ENCODE results near the gene SP140.
"Not testable (repeated sequence)": the region's sequence is repeated elsewhere in the genome, so short reads cannot be mapped to it uniquely, and the experiment has no call there.

Gene SP140

DNA sequence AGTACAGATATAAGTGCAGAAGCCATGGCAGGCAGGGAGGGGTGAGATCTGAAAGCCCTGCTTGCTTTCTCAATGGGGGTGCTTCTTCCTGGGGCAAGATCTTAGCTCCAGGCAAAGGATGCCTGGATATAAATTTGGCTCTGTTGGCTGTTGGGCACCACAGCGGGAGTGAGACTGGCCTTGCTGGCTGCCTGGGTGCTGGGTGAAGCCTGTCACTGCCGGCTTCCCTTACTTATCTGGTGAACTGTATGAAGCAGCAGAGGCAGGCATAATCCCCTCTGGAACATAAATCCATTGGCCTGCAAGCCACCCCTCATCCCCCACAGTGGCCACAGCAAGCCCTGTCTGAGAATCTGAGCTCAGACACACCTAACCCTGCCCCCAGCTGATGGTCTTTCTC lies 74.1 kb downstream of the SP140 start:
- H3K36me3 ChIP-seq (ENCODE audit: control insufficient read depth, low read depth, low read length): no peaks in the 10 kb centered on the region
- peaks cover 4% of the 10 kb centered on the region for H3K9me3 ChIP-seq (ENCODE audit: control insufficient read depth, low read depth, low read length)
- H3K9ac ChIP-seq (ENCODE audit: low read length): no peak overlapping the region
- no peak overlapping the region for H3K4me3 ChIP-seq (ENCODE audit: low read length)
- H3K27me3 ChIP-seq (ENCODE audit: control insufficient read depth, insufficient read depth, low read length): no peaks in the 10 kb centered on the region
- no peaks in the 10 kb centered on the region for H3K4me1 ChIP-seq (ENCODE audit: control insufficient read depth, low read depth, low read length)
- H3K27ac ChIP-seq (ENCODE audit: low read length): no peak overlapping the region

- peaks cover 4% of the 10 kb centered on the region for H3K9me3 ChIP-seq (ENCODE audit: control insufficient read depth, low read depth, low read length)
- H3K27me3 ChIP-seq (ENCODE audit: control insufficient read depth, insufficient read depth, low read length): no peaks in the 10 kb centered on the region
- no peaks in the 10 kb centered on the region for H3K36me3 ChIP-seq (ENCODE audit: control insufficient read depth, low read depth, low read length)
- no peak overlapping the region for H3K9ac ChIP-seq (ENCODE audit: low read length)
- no peak overlapping the region for H3K27ac ChIP-seq (ENCODE audit: low read length)
- H3K4me3 ChIP-seq (ENCODE audit: low read length): no peak overlapping the region
- H3K4me1 ChIP-seq (ENCODE audit: control insufficient read depth, low read depth, low read length): no peaks in the 10 kb centered on the region
Measured at GRCh38 chr2:230305416-230306275, 80.1 kb downstream of the SP140 start.

- H3K36me3 ChIP-seq (ENCODE audit: control insufficient read depth, low read depth, low read length): no peaks in the 10 kb centered on the region
- H3K27me3 ChIP-seq (ENCODE audit: control insufficient read depth, insufficient read depth, low read length): no peaks in the 10 kb centered on the region
- no peaks in the 10 kb centered on the region for H3K9me3 ChIP-seq (ENCODE audit: control insufficient read depth, low read depth, low read length)
- H3K27ac ChIP-seq (ENCODE audit: low read length): no peak overlapping the region
- no peak overlapping the region for H3K9ac ChIP-seq (ENCODE audit: low read length)
- H3K4me1 ChIP-seq (ENCODE audit: control insufficient read depth, low read depth, low read length): no peaks in the 10 kb centered on the region
- H3K4me3 ChIP-seq (ENCODE audit: low read length): no peak overlapping the region
Measured at GRCh38 chr2:230306474-230306873, 80.9 kb downstream of the SP140 start.

DNA sequence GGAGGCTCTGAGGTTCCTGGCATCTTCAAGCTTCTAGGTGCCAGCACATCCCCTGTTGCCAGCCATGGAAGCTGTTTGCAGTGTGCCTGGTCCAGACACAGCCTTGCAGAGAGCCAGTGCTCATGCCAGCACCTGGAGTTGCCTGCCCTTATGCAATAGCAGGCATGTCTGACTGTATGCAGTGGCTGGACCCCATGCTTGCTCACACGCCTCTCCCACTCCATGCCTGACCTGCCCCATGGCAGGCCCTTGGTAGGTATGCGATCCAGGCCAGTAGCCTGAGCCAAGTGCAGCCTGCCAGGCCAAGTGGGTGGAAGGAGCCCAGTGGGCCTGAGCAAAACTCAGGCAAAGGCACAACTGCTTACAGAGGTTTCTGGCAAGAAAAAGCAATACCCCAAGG lies 81.9 kb downstream of the SP140 start:
- H3K9ac ChIP-seq (ENCODE audit: low read length): no peak overlapping the region
- H3K27ac ChIP-seq (ENCODE audit: low read length): no peak overlapping the region
- H3K4me1 ChIP-seq (ENCODE audit: control insufficient read depth, low read depth, low read length): peaks cover 6% of the 10 kb centered on the region
- H3K9me3 ChIP-seq (ENCODE audit: control insufficient read depth, low read depth, low read length): no peaks in the 10 kb centered on the region
- no peaks in the 10 kb centered on the region for H3K27me3 ChIP-seq (ENCODE audit: control insufficient read depth, insufficient read depth, low read length)
- no peaks in the 10 kb centered on the region for H3K36me3 ChIP-seq (ENCODE audit: control insufficient read depth, low read depth, low read length)
- H3K4me3 ChIP-seq (ENCODE audit: low read length): no peak overlapping the region

- Histone ChIP-seq H3K27me3 (ENCODE audit: control insufficient read depth, insufficient read depth, low read length) (no peaks in the 10 kb centered on the region), H3K4me3 (ENCODE audit: low read length) (no peak overlapping the region), H3K36me3 (ENCODE audit: control insufficient read depth, low read depth, low read length) (no peaks in the 10 kb centered on the region), H3K4me1 (ENCODE audit: control insufficient read depth, low read depth, low read length) (peaks cover 6% of the 10 kb centered on the region), H3K27ac (ENCODE audit: low read length) (no peak overlapping the region), H3K9me3 (ENCODE audit: control insufficient read depth, low read depth, low read length) (no peaks in the 10 kb centered on the region), H3K9ac (ENCODE audit: low read length) (no peak overlapping the region)
Measured at GRCh38 chr2:230308402-230309000, 83.0 kb downstream of the SP140 start.

- not testable (repeated sequence) for H3K9me3 ChIP-seq (ENCODE audit: control insufficient read depth, low read depth, low read length); H3K36me3 ChIP-seq (ENCODE audit: control insufficient read depth, low read depth, low read length); H3K27ac ChIP-seq (ENCODE audit: low read length); H3K4me1 ChIP-seq (ENCODE audit: control insufficient read depth, low read depth, low read length); H3K4me3 ChIP-seq (ENCODE audit: low read length); H3K27me3 ChIP-seq (ENCODE audit: control insufficient read depth, insufficient read depth, low read length); H3K9ac ChIP-seq (ENCODE audit: low read length)
Measured at GRCh38 chr2:230310792-230311191, 85.3 kb downstream of the SP140 start.

DNA sequence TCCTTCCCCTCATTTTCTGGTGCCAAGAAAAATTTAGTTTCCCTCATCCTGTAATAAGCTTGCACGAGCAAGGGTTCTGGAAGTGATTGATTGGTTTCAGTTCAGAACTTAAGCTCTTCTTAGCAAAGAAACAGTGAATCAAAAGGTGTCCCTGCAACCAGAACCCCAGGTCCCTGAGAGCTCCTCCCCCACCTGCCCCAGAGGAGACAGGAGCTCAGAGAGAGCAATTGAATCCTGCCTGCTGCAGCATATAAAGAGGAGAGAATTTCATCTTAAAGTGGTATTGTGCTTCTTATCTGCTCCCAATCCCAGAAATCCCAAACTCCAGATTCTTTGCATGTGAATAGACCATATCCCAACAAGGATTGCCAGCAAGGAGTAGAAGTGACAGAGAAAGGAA lies 86.1 kb downstream of the SP140 start:
- H3K4me1 ChIP-seq (ENCODE audit: control insufficient read depth, low read depth, low read length); H3K27ac ChIP-seq (ENCODE audit: low read length); H3K9ac ChIP-seq (ENCODE audit: low read length); H3K27me3 ChIP-seq (ENCODE audit: control insufficient read depth, insufficient read depth, low read length); H3K4me3 ChIP-seq (ENCODE audit: low read length); H3K9me3 ChIP-seq (ENCODE audit: control insufficient read depth, low read depth, low read length); H3K36me3 ChIP-seq (ENCODE audit: control insufficient read depth, low read depth, low read length): not testable (repeated sequence)

- Histone ChIP-seq H3K4me1 (ENCODE audit: control insufficient read depth, low read depth, low read length) (peaks cover 6% of the 10 kb centered on the region), H3K27me3 (ENCODE audit: control insufficient read depth, insufficient read depth, low read length) (no peaks in the 10 kb centered on the region), H3K9ac (ENCODE audit: low read length) (no peak overlapping the region), H3K36me3 (ENCODE audit: control insufficient read depth, low read depth, low read length) (no peaks in the 10 kb centered on the region), H3K9me3 (ENCODE audit: control insufficient read depth, low read depth, low read length) (no peaks in the 10 kb centered on the region), H3K27ac (ENCODE audit: low read length) (no peak overlapping the region), H3K4me3 (ENCODE audit: low read length) (no peak overlapping the region)
Measured at GRCh38 chr2:230312638-230313037, 87.1 kb downstream of the SP140 start.

DNA sequence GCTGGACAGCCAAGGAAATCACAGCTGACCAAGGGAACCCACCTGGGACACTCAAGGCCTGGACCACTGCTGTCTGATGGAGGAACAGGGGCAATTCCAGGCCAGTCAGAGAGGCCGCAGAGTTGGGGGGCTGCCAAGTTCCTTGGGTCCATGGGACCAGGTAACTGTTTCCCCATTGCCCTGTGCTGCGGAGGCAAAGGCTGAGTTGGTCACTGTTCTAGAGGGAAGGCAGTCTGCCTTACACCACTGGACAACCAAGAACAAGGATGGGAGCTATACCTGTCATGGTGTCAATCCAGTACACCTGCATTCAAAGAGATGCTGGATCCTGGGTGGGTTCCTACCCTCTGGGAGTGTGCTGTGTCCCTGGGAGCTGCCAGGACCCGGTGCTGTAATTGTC lies 91.8 kb downstream of the SP140 start:
- no peaks in the 10 kb centered on the region for H3K36me3 ChIP-seq (ENCODE audit: control insufficient read depth, low read depth, low read length)
- no peak overlapping the region for H3K4me3 ChIP-seq (ENCODE audit: low read length)
- H3K9me3 ChIP-seq (ENCODE audit: control insufficient read depth, low read depth, low read length): peaks cover under 1% of the 10 kb centered on the region
- H3K27ac ChIP-seq (ENCODE audit: low read length): no peak overlapping the region
- H3K4me1 ChIP-seq (ENCODE audit: control insufficient read depth, low read depth, low read length): no peaks in the 10 kb centered on the region
- H3K9ac ChIP-seq (ENCODE audit: low read length): no peak overlapping the region
- no peaks in the 10 kb centered on the region for H3K27me3 ChIP-seq (ENCODE audit: control insufficient read depth, insufficient read depth, low read length)

DNA sequence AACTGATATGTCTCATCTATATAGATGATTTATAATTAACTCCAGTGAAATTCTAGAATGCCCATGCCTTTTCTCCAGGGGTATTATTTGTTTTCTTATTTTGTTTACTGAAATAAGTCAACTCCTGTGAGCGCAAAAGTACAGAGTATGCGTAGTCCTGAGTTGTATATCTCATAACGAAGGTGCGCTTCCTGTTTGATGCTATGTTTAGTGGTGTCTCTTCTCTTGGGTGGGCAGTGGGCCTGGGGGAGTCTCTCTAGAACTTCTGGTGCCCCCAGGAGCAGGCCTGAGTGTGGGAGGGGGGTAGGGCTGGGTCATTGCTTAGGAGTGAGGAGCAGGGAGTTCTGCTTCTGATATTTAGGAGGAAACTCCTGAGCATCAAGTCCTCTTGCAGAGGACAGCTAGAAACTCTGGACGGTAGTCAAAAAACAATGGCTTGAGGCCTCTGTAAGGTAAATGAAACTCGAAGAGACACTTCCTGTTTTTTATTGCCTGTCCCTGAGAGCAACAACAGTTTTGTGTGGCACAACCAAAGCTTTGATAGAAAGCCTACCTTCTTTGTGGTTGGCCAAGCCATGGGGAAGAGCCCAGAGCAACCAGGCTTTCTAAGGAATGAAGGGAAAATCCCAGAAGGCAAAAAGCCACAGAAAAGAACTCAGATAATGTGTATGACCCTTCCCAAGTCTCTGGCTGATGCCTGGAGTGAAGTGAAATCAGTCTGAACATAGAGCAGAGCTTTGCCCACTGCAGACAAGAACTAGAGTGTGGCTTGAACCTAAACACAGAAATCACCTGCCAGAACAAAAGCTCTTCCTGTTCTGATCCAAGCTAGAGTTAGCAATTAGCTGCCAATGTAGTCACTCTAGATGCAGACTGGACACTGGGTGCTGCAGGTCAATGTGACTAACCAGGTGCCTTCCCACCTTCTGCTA lies 92.9 kb downstream of the SP140 start:
- no peaks in the 10 kb centered on the region for H3K27me3 ChIP-seq (ENCODE audit: control insufficient read depth, insufficient read depth, low read length)
- no peak overlapping the region for H3K4me3 ChIP-seq (ENCODE audit: low read length)
- no peak overlapping the region for H3K9ac ChIP-seq (ENCODE audit: low read length)
- peaks cover 5% of the 10 kb centered on the region for H3K9me3 ChIP-seq (ENCODE audit: control insufficient read depth, low read depth, low read length)
- H3K4me1 ChIP-seq (ENCODE audit: control insufficient read depth, low read depth, low read length): no peaks in the 10 kb centered on the region
- H3K27ac ChIP-seq (ENCODE audit: low read length): no peak overlapping the region
- no peaks in the 10 kb centered on the region for H3K36me3 ChIP-seq (ENCODE audit: control insufficient read depth, low read depth, low read length)

DNA sequence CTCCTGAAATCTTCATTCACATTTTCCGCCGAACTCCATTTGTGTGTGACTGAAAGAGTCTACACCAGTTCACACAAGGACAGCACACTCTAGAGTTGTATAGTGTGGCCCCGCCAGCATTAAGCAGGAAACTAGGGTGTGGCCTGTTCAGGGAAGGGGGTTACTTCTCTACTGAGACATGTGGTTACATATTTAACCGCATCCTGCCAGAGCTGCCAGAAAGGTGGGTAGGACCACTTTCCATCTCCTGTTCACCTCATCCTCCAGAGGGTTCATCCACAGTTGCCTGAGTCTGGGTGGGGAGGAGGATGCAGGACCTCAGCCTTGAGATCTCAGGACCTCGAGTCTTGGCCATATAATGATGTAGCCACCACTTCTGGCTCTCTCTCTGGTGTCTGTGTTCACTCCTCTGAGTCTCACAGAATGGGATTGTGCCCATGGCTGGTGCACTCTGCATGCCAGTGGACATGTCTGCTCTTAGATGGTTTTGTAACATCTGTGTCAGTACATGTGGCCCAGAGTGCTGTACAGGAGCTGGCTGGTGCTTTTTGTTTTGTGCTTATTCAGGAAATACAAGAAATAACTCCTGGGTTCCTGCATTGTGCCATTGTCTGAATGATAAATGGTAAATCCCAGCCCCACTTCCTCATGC lies 93.8 kb downstream of the SP140 start:
- H3K27me3 ChIP-seq (ENCODE audit: control insufficient read depth, insufficient read depth, low read length): no peaks in the 10 kb centered on the region
- H3K4me1 ChIP-seq (ENCODE audit: control insufficient read depth, low read depth, low read length): no peaks in the 10 kb centered on the region
- peaks cover 5% of the 10 kb centered on the region for H3K9me3 ChIP-seq (ENCODE audit: control insufficient read depth, low read depth, low read length)
- no peak overlapping the region for H3K9ac ChIP-seq (ENCODE audit: low read length)
- no peak overlapping the region for H3K27ac ChIP-seq (ENCODE audit: low read length)
- H3K4me3 ChIP-seq (ENCODE audit: low read length): no peak overlapping the region
- no peaks in the 10 kb centered on the region for H3K36me3 ChIP-seq (ENCODE audit: control insufficient read depth, low read depth, low read length)

Measured in iPS-18a (cell line).